Inflammatory macrophage treated with lipopolysaccharide for 1 hour (primary cell): ENCODE measurements around the gene PLOD2.
"Not testable (repeated sequence)": the region's sequence is repeated elsewhere in the genome, so short reads cannot be mapped to it uniquely, and the experiment has no call there.

Experiments
- DNase-seq, 2 donors: peaks; one replicate each; pipeline ENCODE4 v3.0.0-alpha.2; 2020 to 2022

The PLOD2 gene

DNA sequence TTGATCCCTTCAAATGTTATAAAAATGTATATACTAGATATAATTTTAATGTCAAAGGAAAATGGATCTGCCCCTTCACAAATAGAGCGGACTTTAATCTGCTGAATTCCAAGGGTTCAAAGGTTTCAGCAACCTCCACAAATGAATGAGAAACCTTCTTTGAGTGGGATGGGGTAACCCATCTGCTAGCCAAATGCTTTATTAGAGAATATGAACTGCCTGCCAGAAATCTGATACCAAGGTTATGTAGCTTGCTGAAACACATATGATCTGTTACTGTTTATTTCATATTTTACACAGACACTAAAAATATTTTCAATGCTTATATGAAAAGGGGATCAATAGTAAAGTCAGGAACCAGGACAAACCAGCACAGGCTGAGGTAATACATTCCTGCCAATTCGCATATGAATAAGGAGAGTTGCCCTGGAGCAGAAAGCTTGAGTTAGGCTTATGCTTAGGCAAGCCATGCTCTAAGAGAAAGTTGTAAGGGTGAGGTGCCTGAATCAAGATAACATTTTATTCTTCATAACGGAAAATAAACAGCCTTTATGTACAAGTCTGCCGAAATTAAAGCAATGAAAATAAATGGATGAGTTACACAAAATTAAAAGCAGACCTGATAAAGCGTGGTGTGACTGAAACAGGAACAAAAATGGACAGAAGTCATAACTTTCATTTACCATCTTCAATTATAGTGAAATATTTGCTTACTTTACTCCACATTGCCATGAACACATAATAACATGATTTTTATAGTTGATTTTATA lies 26.5 kb downstream of the PLOD2 start:
- no peak for DNase-seq

DNA sequence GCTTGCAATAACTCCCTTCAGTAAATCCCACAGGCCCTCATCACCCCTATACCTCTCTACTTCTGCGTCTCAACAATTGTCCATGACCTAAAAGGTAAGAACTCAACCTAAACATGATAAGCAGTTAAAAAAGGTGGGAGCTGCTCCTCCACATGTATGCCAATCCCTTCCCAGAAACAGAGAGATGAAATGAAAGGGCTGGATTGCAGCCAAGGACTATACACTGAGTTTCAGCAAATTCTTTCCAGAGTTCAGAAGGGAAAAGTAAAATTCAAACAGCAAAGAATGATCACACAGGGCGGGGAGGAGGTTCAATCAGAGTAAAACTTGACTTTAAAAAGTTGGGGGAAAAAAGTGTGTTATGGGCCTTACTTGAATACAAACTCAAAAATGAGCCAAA lies 27.5 kb downstream of the PLOD2 start:
- no peak for DNase-seq

- no peak for DNase-seq
These were observed 29.2 kb downstream of the PLOD2 start for GRCh38 chr3:146131616-146132410.

GRCh38 chr3:146130881-146131371 lies 30.1 kb downstream of the PLOD2 start:
- DNase-seq = no peak

DNA sequence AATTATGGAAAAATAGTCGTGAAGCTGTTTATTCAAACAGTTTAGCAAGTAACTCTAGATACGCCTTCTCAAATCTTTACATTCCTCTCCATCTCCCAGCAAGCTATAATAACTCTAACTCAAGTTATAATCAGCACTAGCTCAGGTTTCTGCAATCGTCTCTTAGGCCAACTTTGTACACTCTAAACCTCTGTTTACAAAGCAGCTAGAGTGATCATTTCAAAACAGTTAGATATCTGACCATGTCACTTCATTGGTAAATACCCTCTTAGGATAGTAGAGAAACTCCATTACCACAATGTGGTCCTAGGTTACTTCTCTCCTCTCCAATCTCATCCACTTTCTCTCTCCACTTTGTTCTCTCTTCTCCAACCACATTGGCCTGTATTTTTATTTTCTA lies 31.2 kb downstream of the PLOD2 start:
- DNase-seq = no peak

GRCh38 chr3:146128939-146129338 lies 32.0 kb downstream of the PLOD2 start:
- DNase-seq = no peak

DNA sequence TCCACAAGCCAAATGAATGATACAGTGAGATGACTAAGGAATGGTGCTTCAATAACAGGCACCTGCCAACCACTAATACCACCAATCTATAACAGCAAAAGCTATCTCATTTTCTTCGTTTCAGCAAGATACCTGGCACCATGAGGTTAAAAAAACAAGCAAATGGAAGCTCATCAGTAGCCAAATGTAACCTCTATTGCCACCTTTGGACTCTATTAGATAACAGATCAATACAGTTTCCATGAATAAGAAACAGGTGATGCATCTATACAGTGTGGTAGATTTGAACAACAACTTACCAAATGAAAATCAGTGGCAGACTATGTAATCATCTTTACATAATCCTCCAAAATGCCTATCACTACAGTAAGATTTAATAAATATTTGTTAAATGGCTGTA lies 32.8 kb downstream of the PLOD2 start:
- DNase-seq = no peak

DNA sequence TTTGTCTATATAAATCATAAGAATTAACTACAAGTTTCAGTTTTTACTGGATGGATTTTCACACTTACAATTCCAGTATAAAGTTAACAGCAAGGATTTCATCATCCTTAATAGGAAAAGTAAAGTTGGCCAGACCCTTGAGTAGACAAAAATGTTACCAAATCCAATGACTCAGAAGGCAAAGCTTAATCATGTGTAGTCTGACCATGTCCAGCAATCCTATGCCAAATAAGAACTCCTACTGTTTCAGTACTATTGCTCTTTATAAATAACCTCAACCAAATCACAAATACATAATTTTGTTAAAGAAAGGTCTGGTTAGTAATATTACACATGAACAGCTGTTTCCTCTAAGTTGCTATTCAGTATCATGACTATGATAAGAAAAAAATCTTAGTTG lies 35.0 kb downstream of the PLOD2 start:
- DNase-seq = peak in 1 of 2 donors; percentile 19

- DNase-seq = no peak
These were observed 36.7 kb downstream of the PLOD2 start for GRCh38 chr3:146124126-146124801.

- no peak for DNase-seq
These were observed 43.3 kb downstream of the PLOD2 start for GRCh38 chr3:146117406-146118285.

GRCh38 chr3:146115619-146116018 lies 45.4 kb downstream of the PLOD2 start:
- no peak for DNase-seq

DNA sequence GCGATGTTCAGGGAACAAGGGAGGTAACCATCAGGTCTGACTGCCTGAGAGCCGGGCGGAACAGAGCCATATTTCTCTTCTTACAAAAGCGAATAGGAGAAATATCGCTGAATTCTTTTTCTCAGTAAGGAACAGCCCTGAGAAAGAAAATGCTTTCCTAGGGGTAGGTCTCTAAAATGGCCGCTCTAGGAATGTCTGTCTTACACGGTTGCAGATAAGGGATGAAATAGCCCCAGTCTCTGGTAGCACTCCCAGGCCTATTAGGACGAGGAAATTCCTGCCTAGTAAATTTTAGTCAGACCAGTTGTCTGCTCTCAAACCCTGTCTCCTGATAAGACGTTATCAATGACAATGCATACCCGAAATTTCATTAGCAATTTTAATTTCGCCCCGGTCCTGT lies 47.2 kb downstream of the PLOD2 start:
- not testable (repeated sequence) for DNase-seq

- DNase-seq = no peak
These were observed 49.6 kb downstream of the PLOD2 start for GRCh38 chr3:146111337-146111736.

GRCh38 chr3:146110161-146110560 lies 50.8 kb downstream of the PLOD2 start:
- no peak for DNase-seq

- no peak for DNase-seq
These were observed 54.0 kb downstream of the PLOD2 start for GRCh38 chr3:146106986-146107385.

DNA sequence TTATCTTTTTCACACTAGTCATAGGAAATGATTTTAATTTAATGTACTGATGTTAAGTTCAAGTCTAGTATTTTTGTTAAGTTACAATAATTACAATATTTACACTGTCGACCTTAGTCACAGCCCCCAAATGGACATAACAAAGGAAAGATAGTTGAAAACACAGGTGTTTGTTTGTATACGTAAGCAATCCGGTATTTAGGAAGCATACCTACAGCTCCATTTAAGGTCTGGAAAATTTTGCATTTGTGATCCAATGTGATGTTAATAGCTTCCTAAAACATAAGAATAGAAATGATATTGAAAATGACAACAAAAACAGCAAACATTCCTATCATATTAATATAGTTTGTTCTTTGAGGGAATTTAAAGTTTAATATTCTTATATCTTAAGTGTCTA lies 56.9 kb downstream of the PLOD2 start:
- no peak for DNase-seq

DNA sequence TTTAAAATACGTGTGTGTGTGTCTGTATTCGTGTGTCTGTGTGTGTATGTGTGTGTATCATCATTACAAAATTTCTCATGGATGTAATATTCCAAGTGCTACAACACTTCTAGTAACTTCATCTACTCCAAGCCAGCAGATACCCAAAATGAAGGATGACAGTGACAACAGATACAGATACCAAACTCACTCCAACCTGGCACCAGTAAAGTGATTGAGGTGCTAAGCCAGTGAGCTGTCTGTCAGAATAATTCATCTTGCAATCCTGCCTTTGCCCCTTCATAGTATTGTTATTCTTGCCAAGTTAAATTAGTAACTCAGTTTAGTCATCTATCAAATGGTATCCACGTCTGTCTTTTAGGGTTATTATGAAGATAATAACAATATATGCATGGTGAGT lies 58.1 kb downstream of the PLOD2 start:
- DNase-seq = no peak

GRCh38 chr3:146101538-146101937 lies 59.4 kb downstream of the PLOD2 start:
- no peak for DNase-seq

DNA sequence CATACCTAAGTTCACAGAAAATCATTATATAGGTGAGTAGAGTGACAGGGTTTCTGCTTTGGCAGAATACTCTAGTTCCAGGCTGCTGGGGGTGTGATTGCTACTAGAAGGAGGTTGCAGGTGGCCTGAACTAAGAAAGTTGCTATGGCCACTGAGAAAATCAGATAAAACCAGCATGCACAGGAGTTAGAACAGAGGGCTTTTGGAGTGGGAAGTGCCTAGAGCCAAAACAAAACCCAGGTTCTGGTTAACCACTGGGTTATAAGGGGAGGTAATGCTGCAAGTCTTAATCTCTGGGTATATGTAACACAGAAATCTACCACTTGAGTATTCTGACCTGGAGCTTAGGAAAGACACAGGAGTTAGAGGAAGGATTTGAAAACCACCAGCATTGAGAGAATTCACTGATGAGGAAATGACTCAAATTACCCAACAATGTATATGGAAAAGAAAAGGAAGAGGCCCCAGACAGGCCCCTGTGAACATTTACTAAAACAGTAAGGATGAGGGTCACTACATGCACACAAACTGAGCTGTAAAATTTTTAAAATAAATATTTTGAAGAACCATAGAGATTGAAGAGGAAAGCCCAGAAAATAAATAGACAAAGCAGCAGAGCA lies 60.0 kb downstream of the PLOD2 start:
- DNase-seq = no peak

DNA sequence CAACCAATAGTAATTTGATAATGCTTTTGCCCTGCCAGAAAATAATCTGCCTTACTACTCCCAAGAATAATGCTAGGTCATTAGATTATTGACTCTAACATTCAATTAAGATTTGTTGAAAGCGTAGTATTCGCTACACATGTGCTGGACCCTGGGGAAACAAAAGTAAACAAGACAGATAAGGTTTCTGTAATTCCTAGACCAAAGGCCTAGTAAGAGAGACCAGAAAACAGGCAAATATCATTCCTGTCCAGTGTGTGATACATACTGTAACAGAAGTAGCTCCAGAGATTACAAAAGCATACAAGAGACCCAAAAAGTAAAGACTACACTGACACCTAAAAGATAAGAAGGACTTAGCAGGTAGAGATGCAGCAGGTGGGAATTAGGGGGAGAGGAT lies 60.8 kb downstream of the PLOD2 start:
- no peak for DNase-seq

DNA sequence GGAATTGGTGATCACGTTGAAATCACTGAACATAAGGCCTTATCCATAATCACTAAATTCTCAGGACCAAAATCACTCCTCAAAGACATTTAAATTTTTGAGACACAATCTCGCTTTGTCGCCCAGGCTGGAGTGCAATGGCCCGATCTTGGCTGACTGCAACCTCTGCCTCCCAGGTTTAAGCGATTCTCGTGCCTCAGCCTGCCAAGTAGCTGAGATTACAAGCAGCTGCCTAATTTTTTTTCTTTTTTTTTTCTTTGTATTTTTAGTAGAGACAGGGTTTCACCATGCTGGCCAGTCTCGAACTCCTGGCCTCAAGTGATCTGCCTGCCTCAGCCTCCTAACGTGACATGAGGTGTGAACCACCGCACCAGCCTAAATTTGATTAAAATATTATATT lies 61.7 kb downstream of the PLOD2 start:
- no peak for DNase-seq

GRCh38 chr3:146093896-146094295 lies 67.1 kb downstream of the PLOD2 start:
- DNase-seq = no peak
